SK-N-MC (cell line): ENCODE measurements around the gene BICDL2.

Experiments
- DNase-seq: peaks from one replicate; pipeline ENCODE4 v3.0.0-alpha.2; 2011; ENCODE audit warnings: low read depth, low spot score
- H3K27ac ChIP-seq: fragments of 200-600 bp; sonication (generic); 2 replicates; pipeline ENCODE4 v1.5.1; 2016; ENCODE audit warnings: mixed run types
- H3K36me3 ChIP-seq: fragments of 200-600 bp; sonication (generic); 2 replicates; pipeline ENCODE4 v1.6.1; 2017; ENCODE audit warnings: antibody characterized with exemption, low read length, mixed read lengths; ENCODE audit not compliant: insufficient read depth
- H3K4me3 ChIP-seq: fragments of 200-600 bp; sonication (generic); 2 replicates; pipeline ENCODE4 v1.5.1; 2016
- H3K9ac ChIP-seq: fragments of 200-600 bp; sonication (generic); 2 replicates; pipeline ENCODE4 v1.8.0; 2017; ENCODE audit warnings: mixed run types, mixed read lengths; ENCODE audit not compliant: insufficient read length
- H3K9me3 ChIP-seq: fragments of 200-600 bp; sonication (generic); 2 replicates; pipeline ENCODE4 v1.6.1; 2017; ENCODE audit warnings: low read depth, mild to moderate bottlenecking, antibody characterized with exemption, low read length, moderate library complexity, mixed read lengths
- EZH2 ChIP-seq: fragments of 200-600 bp; sonication (generic); IDR thresholded peaks from one replicate; pipeline ENCODE4 v1.6.1; 2017; ENCODE audit warnings: antibody characterized with exemption
- FOXP2 ChIP-seq: optimal IDR thresholded peaks from 2 replicates; pipeline ENCODE3; 2011; ENCODE audit warnings: mild to moderate bottlenecking, moderate library complexity; ENCODE audit not compliant: insufficient read depth; ENCODE audit errors: extremely low read length, control extremely low read depth
- POLR2AphosphoS5 ChIP-seq: IDR thresholded peaks from 2 replicates; pipeline ENCODE4 v1.6.1; 2012; ENCODE audit warnings: mild to moderate bottlenecking, low read depth, low read length, borderline replicate concordance

The BICDL2 gene

GRCh38 chr16:3051494-3051893, 14.8 kb upstream of the BICDL2 start:
- H3K9ac ChIP-seq = no peak overlapping the region
- TF ChIP-seq EZH2 = no peak
- no peak for TF ChIP-seq FOXP2
- no peak for TF ChIP-seq POLR2AphosphoS5
- H3K4me3 ChIP-seq = no peak overlapping the region
- no peak overlapping the region for H3K27ac ChIP-seq
- no peaks in the 10 kb centered on the region for H3K9me3 ChIP-seq
- H3K36me3 ChIP-seq = no peaks in the 10 kb centered on the region
- no peak for DNase-seq

GRCh38 chr16:3051009-3051408, 14.3 kb upstream of the BICDL2 start:
- TF ChIP-seq POLR2AphosphoS5 (no peak), FOXP2 (no peak), EZH2 (no peak)
- Histone ChIP-seq H3K36me3 (no peaks in the 10 kb centered on the region), H3K4me3 (no peak overlapping the region), H3K27ac (no peak overlapping the region), H3K9me3 (no peaks in the 10 kb centered on the region), H3K9ac (no peak overlapping the region)
- DNase-seq = no peak

GRCh38 chr16:3050487-3050886, 13.7 kb upstream of the BICDL2 start:
- DNase-seq = no peak
- TF ChIP-seq POLR2AphosphoS5 (no peak), EZH2 (no peak), FOXP2 (no peak)
- Histone ChIP-seq H3K36me3 (no peaks in the 10 kb centered on the region), H3K27ac (no peak overlapping the region), H3K4me3 (no peak overlapping the region), H3K9ac (no peak overlapping the region), H3K9me3 (no peaks in the 10 kb centered on the region)

- Histone ChIP-seq H3K27ac (no peak overlapping the region), H3K36me3 (no peaks in the 10 kb centered on the region), H3K9me3 (no peaks in the 10 kb centered on the region), H3K9ac (no peak overlapping the region), H3K4me3 (no peak overlapping the region)
- no peak for TF ChIP-seq POLR2AphosphoS5
- DNase-seq = no peak
Observed at GRCh38 chr16:3049921-3050481, 13.3 kb upstream of the BICDL2 start.

- no peak overlapping the region for H3K4me3 ChIP-seq
- H3K9me3 ChIP-seq = no peaks in the 10 kb centered on the region
- no peaks in the 10 kb centered on the region for H3K36me3 ChIP-seq
- TF ChIP-seq FOXP2 (no peak), EZH2 (no peak), POLR2AphosphoS5 (no peak)
- no peak for DNase-seq
- no peak overlapping the region for H3K27ac ChIP-seq
- no peak overlapping the region for H3K9ac ChIP-seq
Observed at GRCh38 chr16:3047387-3047720, 10.6 kb upstream of the BICDL2 start.

GRCh38 chr16:3046641-3047386, 10.1 kb upstream of the BICDL2 start:
- Histone ChIP-seq H3K27ac (no peak overlapping the region), H3K4me3 (peak overlapping the region; percentile 82), H3K36me3 (no peaks in the 10 kb centered on the region), H3K9ac (peak overlapping the region; percentile 70), H3K9me3 (no peaks in the 10 kb centered on the region)
- DNase-seq = no peak
- no peak for TF ChIP-seq FOXP2
- TF ChIP-seq POLR2AphosphoS5 = no peak
- TF ChIP-seq EZH2 = no peak

- Histone ChIP-seq H3K36me3 (no peaks in the 10 kb centered on the region), H3K27ac (no peak within 1 kb of the TSS), H3K9ac (peak within 1 kb of the TSS; percentile 70), H3K4me3 (peak within 1 kb of the TSS; percentile 82), H3K9me3 (no peaks in the 10 kb centered on the region)
- TF ChIP-seq POLR2AphosphoS5 (no peak), FOXP2 (no peak), EZH2 (no peak)
- no peak for DNase-seq
Observed at GRCh38 chr16:3045758-3046640, 9.3 kb upstream of the BICDL2 start, which contains the start of gene MMP25. MMP25 (plus strand) TSS chr16:3046561; CDS start chr16:3046918, 357 bp downstream.

- H3K36me3 ChIP-seq = no peaks in the 10 kb centered on the region
- H3K9me3 ChIP-seq = no peaks in the 10 kb centered on the region
- no peak overlapping the region for H3K27ac ChIP-seq
- no peak for DNase-seq
- no peak overlapping the region for H3K4me3 ChIP-seq
- H3K9ac ChIP-seq = no peak overlapping the region
- TF ChIP-seq EZH2 (no peak), FOXP2 (no peak), POLR2AphosphoS5 (no peak)
Observed at GRCh38 chr16:3044708-3045107, 8.0 kb upstream of the BICDL2 start.
